HL-60 (cell line): ENCODE results near the gene BCAT1.

Source experiments
- DNase-seq, 2 experiments: peaks; one replicate each; pipeline ENCODE4 v3.0.0-alpha.2; 2010 to 2020; ENCODE audit warnings: low read depth in 1 of 2, low spot score in 1 of 2
- H3K27ac ChIP-seq: fragments of 250-450 bp; sonication (Bioruptor Pico); replicated peaks from 2 replicates; pipeline ENCODE4 v1.5.1; 2020; ENCODE audit warnings: mild to moderate bottlenecking, moderate library complexity
- H3K27me3 ChIP-seq: fragments of 250-450 bp; sonication (Bioruptor Pico); 2 replicates; pipeline ENCODE4 v1.5.1; 2021; ENCODE audit warnings: mild to moderate bottlenecking, moderate library complexity; ENCODE audit not compliant: insufficient read depth, poor library complexity, severe bottlenecking
- H3K4me3 ChIP-seq: replicated peaks from 2 replicates; pipeline ENCODE4 v1.5.1; 2011; ENCODE audit warnings: mild to moderate bottlenecking, control low read depth, low read length; ENCODE audit not compliant: insufficient read depth
- CTCF ChIP-seq: IDR thresholded peaks from one replicate; pipeline ENCODE4 v1.5.1; 2011; ENCODE audit warnings: low read length, control low read depth, inconsistent platforms; ENCODE audit not compliant: insufficient read depth
- GABPA ChIP-seq: IDR thresholded peaks from 2 replicates; pipeline ENCODE4 v1.6.1; 2012; ENCODE audit warnings: low read depth
- POLR2AphosphoS5 ChIP-seq: IDR thresholded peaks from 2 replicates; pipeline ENCODE4 v1.6.1; 2012; ENCODE audit warnings: low read depth
- REST ChIP-seq: IDR thresholded peaks from 2 replicates; pipeline ENCODE4 v1.6.1; 2012; ENCODE audit warnings: low read depth; ENCODE audit not compliant: insufficient replicate concordance
- SPI1 ChIP-seq: IDR thresholded peaks from 2 replicates; pipeline ENCODE4 v1.6.1; 2012; ENCODE audit warnings: low read depth, mild to moderate bottlenecking, borderline replicate concordance

Gene BCAT1

GRCh38 chr12:24856541-24856940 is 92.4 kb downstream of the BCAT1 start:
- Histone ChIP-seq H3K27me3 (no peaks in the 10 kb centered on the region), H3K27ac (no peak overlapping the region), H3K4me3 (no peak overlapping the region)
- no peak for TF ChIP-seq CTCF
- no peak for TF ChIP-seq REST
- no peak for TF ChIP-seq POLR2AphosphoS5
- no peak for TF ChIP-seq GABPA
- TF ChIP-seq SPI1: no peak
- no peak for DNase-seq

- Histone ChIP-seq H3K27me3 (no peaks in the 10 kb centered on the region), H3K4me3 (no peak overlapping the region), H3K27ac (no peak overlapping the region)
- DNase-seq: no peak
- TF ChIP-seq CTCF (no peak), REST (no peak), POLR2AphosphoS5 (no peak), GABPA (no peak), SPI1 (no peak)
Observed at GRCh38 chr12:24854908-24855307, 94.0 kb downstream of the BCAT1 start.

DNA sequence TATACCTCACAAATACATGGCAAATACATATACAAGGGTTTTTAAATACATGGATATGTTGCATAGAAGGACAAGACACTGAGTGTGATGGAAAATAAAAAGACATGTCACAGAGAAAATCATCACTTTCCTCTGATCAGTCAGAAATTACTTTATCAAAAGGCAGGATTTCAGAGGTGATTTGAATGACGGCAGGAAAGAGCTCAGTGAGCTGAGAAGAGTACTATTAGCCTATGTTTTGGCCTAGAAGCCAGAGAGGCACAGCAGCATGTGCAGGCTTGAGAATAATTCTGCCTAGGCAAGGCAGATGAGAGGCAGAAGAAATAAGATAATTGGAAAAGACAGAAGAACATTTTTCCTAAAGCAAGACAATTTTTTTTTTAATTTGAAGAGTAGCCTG is 94.9 kb downstream of the BCAT1 start:
- no peak overlapping the region for H3K27ac ChIP-seq
- no peak for DNase-seq
- H3K4me3 ChIP-seq: no peak overlapping the region
- no peaks in the 10 kb centered on the region for H3K27me3 ChIP-seq
- TF ChIP-seq CTCF (no peak), POLR2AphosphoS5 (no peak), SPI1 (no peak), REST (no peak), GABPA (no peak)
